SK-N-SH treated with all-trans-retinoic acid at 6 μM for 48 hours (cell line): ENCODE measurements around the gene CRISPLD2.

ENCODE experiments used
- ATAC-seq: fragments of 200-7000 bp; cut with Tn5 transposase; 3 replicates; pipeline ENCODE4 v1.9.1; 2020; ENCODE audit warnings: mild to moderate bottlenecking, moderate library complexity
- ARNTL ChIP-seq: fragments of 450-650 bp; formaldehyde crosslinking; IDR thresholded peaks from 2 replicates; pipeline ENCODE4 v1.5.0; 2020; ENCODE audit warnings: low read depth, mild to moderate bottlenecking, moderate library complexity, borderline replicate concordance
- BACH2 ChIP-seq: fragments of 250-450 bp; sonication (Bioruptor Pico); IDR thresholded peaks from 2 replicates; pipeline ENCODE4 v1.9.0; 2021; ENCODE audit warnings: mild to moderate bottlenecking, borderline replicate concordance
- CSDC2 ChIP-seq: fragments of 250-450 bp; sonication (Bioruptor Pico); IDR thresholded peaks from 2 replicates; pipeline ENCODE4 v1.5.0; 2020; ENCODE audit warnings: mild to moderate bottlenecking, moderate library complexity
- ESRRG ChIP-seq: fragments of 250-450 bp; sonication (Bioruptor Pico); IDR thresholded peaks from 2 replicates; pipeline ENCODE4 v1.6.1; 2021; ENCODE audit warnings: mild to moderate bottlenecking
- GLIS3 ChIP-seq: fragments of 250-450 bp; sonication (Bioruptor Pico); IDR thresholded peaks from 2 replicates; pipeline ENCODE4 v1.5.0; 2020; ENCODE audit warnings: mild to moderate bottlenecking, moderate library complexity
- OSR1 ChIP-seq: fragments of 250-450 bp; sonication (Bioruptor Pico); IDR thresholded peaks from 2 replicates; pipeline ENCODE4 v1.8.0; 2022; ENCODE audit warnings: moderate library complexity, mild to moderate bottlenecking, inconsistent platforms
- PATZ1 ChIP-seq: fragments of 250-450 bp; sonication (Bioruptor Pico); IDR thresholded peaks from 2 replicates; pipeline ENCODE4 v1.8.0; 2020; ENCODE audit warnings: mild to moderate bottlenecking, moderate library complexity, borderline replicate concordance
- PPARA ChIP-seq: fragments of 250-450 bp; sonication (Bioruptor Pico); IDR thresholded peaks from 2 replicates; pipeline ENCODE4 v1.5.0; 2020; ENCODE audit warnings: mild to moderate bottlenecking, borderline replicate concordance
- RARB ChIP-seq: fragments of 250-450 bp; sonication (Bioruptor Pico); IDR thresholded peaks from 2 replicates; pipeline ENCODE4 v1.8.0; 2021; ENCODE audit warnings: mild to moderate bottlenecking, moderate library complexity
- SNAI2 ChIP-seq: fragments of 250-450 bp; sonication (Bioruptor Pico); IDR thresholded peaks from 2 replicates; pipeline ENCODE4 v1.5.0; 2020; ENCODE audit warnings: mild to moderate bottlenecking, moderate library complexity
- TCF4 ChIP-seq: fragments of 250-450 bp; sonication (Bioruptor Pico); IDR thresholded peaks from 2 replicates; pipeline ENCODE4 v1.8.0; 2021; ENCODE audit warnings: mild to moderate bottlenecking, moderate library complexity, borderline replicate concordance
- TOX ChIP-seq: fragments of 250-450 bp; sonication (Bioruptor Pico); IDR thresholded peaks from 2 replicates; pipeline ENCODE4 v1.8.0; 2021; ENCODE audit warnings: mild to moderate bottlenecking, moderate library complexity, borderline replicate concordance
- ZFP3 ChIP-seq: fragments of 250-450 bp; sonication (Bioruptor Pico); IDR thresholded peaks from 2 replicates; pipeline ENCODE4 v1.5.0; 2020; ENCODE audit warnings: mild to moderate bottlenecking, moderate library complexity
- ZFP30 ChIP-seq: fragments of 450-650 bp; formaldehyde crosslinking; IDR thresholded peaks from 2 replicates; pipeline ENCODE4 v1.5.0; 2022; ENCODE audit warnings: mild to moderate bottlenecking, moderate library complexity
- ZNF70 ChIP-seq: fragments of 450-650 bp; formaldehyde crosslinking; IDR thresholded peaks from 2 replicates; pipeline ENCODE4 v1.5.0; 2020; ENCODE audit warnings: mild to moderate bottlenecking, moderate library complexity
- ZNF8 ChIP-seq: fragments of 450-650 bp; formaldehyde crosslinking; IDR thresholded peaks from 2 replicates; pipeline ENCODE4 v1.5.0; 2020; ENCODE audit warnings: mild to moderate bottlenecking, moderate library complexity
- TF ChIP-seq, protein P1 (sequence below): fragments of 250-450 bp; sonication (Bioruptor Pico); IDR thresholded peaks from 2 replicates; pipeline ENCODE4 v1.8.0; 2021; ENCODE audit warnings: low read depth, mild to moderate bottlenecking, moderate library complexity, borderline replicate concordance
- TF ChIP-seq, protein P2 (sequence below): fragments of 250-450 bp; sonication (Bioruptor Pico); IDR thresholded peaks from 2 replicates; pipeline ENCODE4 v1.5.0; 2020; ENCODE audit warnings: mild to moderate bottlenecking, moderate library complexity
- TF ChIP-seq, protein P3 (sequence below): fragments of 250-450 bp; sonication (Bioruptor Pico); IDR thresholded peaks from 2 replicates; pipeline ENCODE4 v1.5.1; 2020; ENCODE audit warnings: low read depth, mild to moderate bottlenecking, moderate library complexity
- TF ChIP-seq, protein P4 (sequence below): fragments of 250-450 bp; sonication (Bioruptor Pico); IDR thresholded peaks from 2 replicates; pipeline ENCODE4 v1.5.1; 2021; ENCODE audit warnings: mild to moderate bottlenecking, moderate library complexity

CRISPLD2 gene

GRCh38 chr16:84859681-84860080 lies 39.9 kb downstream of the CRISPLD2 start:
- ATAC-seq: no peak
- TF ChIP-seq ZNF8 (CRISPR knock-in tag): no peak
- TF ChIP-seq ZFP30 (CRISPR knock-in tag): no peak
- no peak for TF ChIP-seq BACH2 (CRISPR knock-in tag)
- no peak for TF ChIP-seq TCF4
- TF ChIP-seq ESRRG: no peak
- TF ChIP-seq TOX: no peak
- TF ChIP-seq ZFP3: no peak
- no peak for TF ChIP-seq ZNF70 (CRISPR knock-in tag)
- TF ChIP-seq, protein P1, sequence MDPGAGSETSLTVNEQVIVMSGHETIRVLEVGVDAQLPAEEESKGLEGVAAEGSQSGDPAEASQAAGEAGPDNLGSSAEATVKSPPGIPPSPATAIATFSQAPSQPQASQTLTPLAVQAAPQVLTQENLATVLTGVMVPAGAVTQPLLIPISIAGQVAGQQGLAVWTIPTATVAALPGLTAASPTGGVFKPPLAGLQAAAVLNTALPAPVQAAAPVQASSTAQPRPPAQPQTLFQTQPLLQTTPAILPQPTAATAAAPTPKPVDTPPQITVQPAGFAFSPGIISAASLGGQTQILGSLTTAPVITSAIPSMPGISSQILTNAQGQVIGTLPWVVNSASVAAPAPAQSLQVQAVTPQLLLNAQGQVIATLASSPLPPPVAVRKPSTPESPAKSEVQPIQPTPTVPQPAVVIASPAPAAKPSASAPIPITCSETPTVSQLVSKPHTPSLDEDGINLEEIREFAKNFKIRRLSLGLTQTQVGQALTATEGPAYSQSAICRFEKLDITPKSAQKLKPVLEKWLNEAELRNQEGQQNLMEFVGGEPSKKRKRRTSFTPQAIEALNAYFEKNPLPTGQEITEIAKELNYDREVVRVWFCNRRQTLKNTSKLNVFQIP (CRISPR knock-in tag): no peak
- TF ChIP-seq CSDC2 (CRISPR knock-in tag): no peak
- TF ChIP-seq RARB (CRISPR knock-in tag): no peak
- no peak for TF ChIP-seq SNAI2

- TF ChIP-seq ZNF70 (CRISPR knock-in tag): no peak
- TF ChIP-seq, all 23 proteins: peak for 0
- ATAC-seq: no peak
Measured at GRCh38 chr16:84860383-84860782, 40.6 kb downstream of the CRISPLD2 start.

DNA sequence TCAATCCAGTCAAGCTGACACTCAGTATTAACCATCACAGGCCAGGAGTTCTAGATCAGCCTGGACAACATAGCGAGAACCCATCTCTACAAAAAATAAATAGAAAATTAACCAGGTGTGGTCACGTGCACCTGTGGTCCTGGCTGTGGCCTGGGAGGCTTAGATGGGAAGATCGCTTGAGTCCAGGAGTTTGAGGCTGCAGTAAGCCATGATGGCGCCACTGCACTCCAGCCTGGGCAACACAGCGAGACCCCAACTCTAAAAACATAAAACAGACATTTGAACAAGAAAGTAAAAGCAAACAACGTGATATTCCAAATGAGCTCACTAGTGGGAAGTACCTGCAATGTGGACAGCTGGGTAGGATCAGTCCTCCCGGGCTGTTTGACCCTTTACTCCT lies 41.9 kb downstream of the CRISPLD2 start:
- no peak for ATAC-seq
- TF ChIP-seq ZFP30 (CRISPR knock-in tag) (no peak), ZNF8 (CRISPR knock-in tag) (no peak), ZFP3 (no peak), BACH2 (CRISPR knock-in tag) (no peak), PPARA (no peak), GLIS3 (CRISPR knock-in tag) (no peak), ESRRG (no peak), TOX (no peak)
- TF ChIP-seq, protein P2, sequence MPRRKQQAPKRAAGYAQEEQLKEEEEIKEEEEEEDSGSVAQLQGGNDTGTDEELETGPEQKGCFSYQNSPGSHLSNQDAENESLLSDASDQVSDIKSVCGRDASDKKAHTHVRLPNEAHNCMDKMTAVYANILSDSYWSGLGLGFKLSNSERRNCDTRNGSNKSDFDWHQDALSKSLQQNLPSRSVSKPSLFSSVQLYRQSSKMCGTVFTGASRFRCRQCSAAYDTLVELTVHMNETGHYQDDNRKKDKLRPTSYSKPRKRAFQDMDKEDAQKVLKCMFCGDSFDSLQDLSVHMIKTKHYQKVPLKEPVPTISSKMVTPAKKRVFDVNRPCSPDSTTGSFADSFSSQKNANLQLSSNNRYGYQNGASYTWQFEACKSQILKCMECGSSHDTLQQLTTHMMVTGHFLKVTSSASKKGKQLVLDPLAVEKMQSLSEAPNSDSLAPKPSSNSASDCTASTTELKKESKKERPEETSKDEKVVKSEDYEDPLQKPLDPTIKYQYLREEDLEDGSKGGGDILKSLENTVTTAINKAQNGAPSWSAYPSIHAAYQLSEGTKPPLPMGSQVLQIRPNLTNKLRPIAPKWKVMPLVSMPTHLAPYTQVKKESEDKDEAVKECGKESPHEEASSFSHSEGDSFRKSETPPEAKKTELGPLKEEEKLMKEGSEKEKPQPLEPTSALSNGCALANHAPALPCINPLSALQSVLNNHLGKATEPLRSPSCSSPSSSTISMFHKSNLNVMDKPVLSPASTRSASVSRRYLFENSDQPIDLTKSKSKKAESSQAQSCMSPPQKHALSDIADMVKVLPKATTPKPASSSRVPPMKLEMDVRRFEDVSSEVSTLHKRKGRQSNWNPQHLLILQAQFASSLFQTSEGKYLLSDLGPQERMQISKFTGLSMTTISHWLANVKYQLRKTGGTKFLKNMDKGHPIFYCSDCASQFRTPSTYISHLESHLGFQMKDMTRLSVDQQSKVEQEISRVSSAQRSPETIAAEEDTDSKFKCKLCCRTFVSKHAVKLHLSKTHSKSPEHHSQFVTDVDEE (CRISPR knock-in tag): no peak
- TF ChIP-seq, protein P3, sequence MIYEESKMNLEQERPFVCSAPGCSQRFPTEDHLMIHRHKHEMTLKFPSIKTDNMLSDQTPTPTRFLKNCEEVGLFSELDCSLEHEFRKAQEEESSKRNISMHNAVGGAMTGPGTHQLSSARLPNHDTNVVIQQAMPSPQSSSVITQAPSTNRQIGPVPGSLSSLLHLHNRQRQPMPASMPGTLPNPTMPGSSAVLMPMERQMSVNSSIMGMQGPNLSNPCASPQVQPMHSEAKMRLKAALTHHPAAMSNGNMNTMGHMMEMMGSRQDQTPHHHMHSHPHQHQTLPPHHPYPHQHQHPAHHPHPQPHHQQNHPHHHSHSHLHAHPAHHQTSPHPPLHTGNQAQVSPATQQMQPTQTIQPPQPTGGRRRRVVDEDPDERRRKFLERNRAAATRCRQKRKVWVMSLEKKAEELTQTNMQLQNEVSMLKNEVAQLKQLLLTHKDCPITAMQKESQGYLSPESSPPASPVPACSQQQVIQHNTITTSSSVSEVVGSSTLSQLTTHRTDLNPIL (CRISPR knock-in tag): no peak

- ATAC-seq: no peak
- TF ChIP-seq TCF4: no peak
- TF ChIP-seq, protein P3 (CRISPR knock-in tag): no peak
- TF ChIP-seq PPARA: no peak
- TF ChIP-seq, protein P4, sequence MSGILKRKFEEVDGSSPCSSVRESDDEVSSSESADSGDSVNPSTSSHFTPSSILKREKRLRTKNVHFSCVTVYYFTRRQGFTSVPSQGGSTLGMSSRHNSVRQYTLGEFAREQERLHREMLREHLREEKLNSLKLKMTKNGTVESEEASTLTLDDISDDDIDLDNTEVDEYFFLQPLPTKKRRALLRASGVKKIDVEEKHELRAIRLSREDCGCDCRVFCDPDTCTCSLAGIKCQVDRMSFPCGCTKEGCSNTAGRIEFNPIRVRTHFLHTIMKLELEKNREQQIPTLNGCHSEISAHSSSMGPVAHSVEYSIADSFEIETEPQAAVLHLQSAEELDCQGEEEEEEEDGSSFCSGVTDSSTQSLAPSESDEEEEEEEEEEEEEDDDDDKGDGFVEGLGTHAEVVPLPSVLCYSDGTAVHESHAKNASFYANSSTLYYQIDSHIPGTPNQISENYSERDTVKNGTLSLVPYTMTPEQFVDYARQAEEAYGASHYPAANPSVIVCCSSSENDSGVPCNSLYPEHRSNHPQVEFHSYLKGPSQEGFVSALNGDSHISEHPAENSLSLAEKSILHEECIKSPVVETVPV: no peak
- TF ChIP-seq PATZ1 (CRISPR knock-in tag): no peak
- TF ChIP-seq SNAI2: no peak
- TF ChIP-seq BACH2 (CRISPR knock-in tag): no peak
- no peak for TF ChIP-seq ESRRG
- no peak for TF ChIP-seq ARNTL (CRISPR knock-in tag)
- no peak for TF ChIP-seq GLIS3 (CRISPR knock-in tag)
- TF ChIP-seq, protein P2 (CRISPR knock-in tag): no peak
- no peak for TF ChIP-seq ZFP30 (CRISPR knock-in tag)
- TF ChIP-seq OSR1 (CRISPR knock-in tag): no peak
Measured at GRCh38 chr16:84862804-84863480, 43.2 kb downstream of the CRISPLD2 start.
